ENCODE measurements around the gene RAB11FIP3.
A peak's percentile ranks its signal among the peaks of the same experiment; 100 is the strongest.
"Not testable (repeated sequence)": the region's sequence is repeated elsewhere in the genome, so short reads cannot be mapped to it uniquely, and the experiment has no call there.

Gene RAB11FIP3

DNA sequence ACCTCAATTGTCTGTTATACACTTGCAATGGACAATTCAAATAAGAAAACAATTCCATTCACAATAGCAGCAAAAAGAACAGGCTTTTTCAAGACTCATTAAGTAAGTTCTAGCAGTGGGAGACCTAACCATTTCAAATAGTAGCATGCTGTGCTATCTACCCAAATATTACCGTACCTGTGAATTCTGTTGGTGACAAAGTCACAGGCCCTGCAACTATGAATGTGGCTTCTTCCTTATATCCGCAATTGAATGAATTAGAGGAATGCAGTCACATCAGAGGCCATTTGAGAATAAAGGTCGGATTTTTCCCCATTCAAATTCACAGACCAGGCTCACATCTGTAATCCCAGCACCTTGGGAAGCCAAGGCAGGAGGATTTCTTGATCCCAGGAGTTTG, 29.2 kb upstream of the RAB11FIP3 start:
- no peak for DNase-seq

DNA sequence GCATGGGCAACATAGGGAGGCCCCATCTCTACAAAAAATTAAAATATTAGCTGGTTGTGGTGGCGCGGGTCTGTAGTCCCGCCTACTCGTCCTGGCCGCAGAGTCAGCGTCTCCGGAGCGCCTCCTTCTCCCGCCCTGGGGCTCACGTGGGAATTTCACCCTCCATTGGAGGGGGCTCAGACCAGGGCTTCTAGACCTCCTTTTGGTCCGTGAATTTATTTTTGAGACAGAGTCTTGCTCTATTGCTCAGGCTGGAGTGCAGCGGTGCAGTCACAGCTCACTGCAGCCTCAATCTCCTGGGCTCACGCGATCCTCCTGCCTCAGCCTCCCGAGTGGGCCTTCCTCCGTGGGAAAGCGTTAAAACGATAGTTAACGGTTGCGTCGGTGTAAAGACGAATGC, 28.8 kb upstream of the RAB11FIP3 start:
- peak; percentile 41 for DNase-seq

DNA sequence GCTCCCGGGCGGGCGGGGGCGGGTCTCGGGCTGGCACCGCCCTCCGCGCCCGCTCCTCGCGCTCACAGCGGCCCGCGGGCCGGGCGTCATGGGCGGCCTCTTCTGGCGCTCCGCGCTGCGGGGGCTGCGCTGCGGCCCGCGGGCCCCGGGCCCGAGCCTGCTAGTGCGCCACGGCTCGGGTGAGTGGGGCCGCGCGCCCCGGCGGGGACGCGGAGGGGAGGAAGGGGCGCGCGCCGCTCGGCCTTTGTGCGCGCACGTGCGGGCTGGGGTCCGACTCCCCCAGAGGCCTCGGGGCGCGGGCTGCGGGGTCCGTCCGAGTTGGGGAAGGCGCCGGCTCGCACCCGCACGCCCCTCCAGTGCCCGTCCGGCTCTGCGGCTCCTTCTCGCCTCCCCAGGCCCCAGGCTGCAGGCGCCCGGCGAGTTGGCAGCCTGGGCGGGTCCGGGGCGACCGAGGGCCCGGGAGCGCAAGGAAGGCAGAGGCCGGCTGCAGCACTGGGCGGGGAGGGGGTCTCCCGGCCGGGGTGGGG, 28.3 kb upstream of the RAB11FIP3 start, which contains the start of gene NME4:
Gene NME4 (plus strand): TSS at position 65 of the 527 bp plus-strand sequence. CDS start 24 bp downstream, at position 89.
- DNase-seq: peak; percentile 36

DNA sequence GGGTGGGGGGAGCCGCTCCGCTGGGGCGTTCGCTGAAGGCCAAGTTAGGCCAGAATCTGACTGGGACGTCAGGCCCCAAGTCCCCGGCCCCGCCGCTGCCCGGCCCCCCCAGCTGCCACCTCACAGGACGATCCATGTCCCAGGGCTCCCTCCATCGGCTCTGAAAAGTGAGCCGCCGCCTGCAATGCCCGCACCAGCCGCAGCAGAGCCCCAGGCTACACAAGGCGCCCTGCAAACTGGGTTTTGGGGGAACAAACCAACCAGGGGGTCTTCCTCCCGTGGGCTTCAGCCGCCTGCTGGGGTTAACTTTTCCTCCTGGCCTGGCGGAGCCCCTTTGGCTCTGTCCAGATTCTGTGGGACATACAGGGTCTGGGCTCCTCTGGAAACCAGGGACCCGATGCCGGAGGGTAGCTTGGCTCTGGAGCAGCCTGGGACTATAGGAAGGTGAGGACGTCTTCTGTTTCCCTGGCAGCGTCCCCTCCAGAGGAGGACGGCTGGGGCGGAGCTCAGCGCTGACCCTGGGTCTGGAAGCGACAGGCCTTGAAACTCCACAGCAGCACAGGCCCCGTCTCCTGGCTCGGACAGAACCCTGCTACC, 27.6 kb upstream of the RAB11FIP3 start:
- peak; percentile 41 for DNase-seq

DNA sequence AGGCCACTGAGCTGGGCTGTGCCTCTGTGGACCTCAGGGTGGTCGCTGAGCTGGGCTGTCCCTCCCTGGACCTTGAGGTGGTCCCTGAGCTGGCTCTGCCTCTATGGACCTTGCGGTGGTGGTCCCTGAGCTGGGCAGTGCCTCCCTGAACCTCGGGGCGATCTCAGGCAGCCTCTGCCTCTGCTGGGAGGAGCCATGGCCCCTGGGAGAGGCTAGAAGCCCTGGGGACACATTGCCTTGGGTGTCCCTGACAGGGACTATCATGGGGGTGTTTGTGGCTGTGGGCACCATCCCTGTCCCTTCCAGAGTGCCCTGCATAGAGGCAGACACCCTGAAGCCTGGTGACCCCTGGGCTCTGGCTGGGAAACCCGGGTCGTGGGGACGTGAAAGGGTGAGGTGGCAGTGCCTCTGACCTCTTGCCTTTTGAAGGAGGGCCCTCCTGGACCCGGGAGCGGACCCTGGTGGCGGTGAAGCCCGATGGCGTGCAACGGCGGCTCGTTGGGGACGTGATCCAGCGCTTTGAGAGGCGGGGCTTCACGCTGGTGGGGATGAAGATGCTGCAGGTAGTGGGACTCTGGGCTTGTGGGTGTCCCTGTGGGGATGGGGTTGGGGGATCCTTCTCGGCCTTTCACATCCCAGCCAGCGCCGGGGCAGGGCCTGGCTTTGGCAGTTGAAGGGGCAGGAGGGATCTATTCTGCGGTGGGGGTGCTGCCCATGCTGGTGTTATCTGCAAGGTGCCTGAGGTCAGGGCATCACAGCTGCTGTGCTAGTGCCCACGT, 26.7 kb upstream of the RAB11FIP3 start:
- no peak for DNase-seq

DNA sequence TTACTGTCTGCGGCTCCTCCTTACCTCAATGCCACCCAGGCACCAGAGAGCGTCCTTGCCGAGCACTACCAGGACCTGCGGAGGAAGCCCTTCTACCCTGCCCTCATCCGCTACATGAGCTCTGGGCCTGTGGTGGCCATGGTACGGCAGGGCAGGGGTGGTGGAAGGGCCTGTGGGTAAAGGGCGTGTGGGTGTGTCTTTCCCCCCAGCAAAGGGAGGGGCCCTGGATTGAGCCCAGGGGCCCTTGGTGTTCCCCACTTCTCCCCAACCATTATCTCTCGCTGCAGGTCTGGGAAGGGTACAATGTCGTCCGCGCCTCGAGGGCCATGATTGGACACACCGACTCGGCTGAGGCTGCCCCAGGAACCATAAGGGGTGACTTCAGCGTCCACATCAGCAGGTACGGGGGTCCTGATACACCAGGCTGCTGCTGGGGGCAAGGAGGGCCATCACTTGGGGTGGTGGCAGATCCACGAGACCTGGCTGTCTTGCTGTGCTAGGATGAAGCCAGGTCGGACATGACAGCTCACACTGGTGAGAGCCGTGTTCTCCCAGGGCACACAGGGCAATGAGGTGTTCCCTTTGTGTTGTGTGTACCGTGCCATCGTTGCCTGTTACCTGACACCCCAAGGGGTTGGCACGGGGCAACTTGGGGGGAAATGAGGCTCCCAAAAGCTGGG, 26.0 kb upstream of the RAB11FIP3 start:
- no peak for DNase-seq

DNA sequence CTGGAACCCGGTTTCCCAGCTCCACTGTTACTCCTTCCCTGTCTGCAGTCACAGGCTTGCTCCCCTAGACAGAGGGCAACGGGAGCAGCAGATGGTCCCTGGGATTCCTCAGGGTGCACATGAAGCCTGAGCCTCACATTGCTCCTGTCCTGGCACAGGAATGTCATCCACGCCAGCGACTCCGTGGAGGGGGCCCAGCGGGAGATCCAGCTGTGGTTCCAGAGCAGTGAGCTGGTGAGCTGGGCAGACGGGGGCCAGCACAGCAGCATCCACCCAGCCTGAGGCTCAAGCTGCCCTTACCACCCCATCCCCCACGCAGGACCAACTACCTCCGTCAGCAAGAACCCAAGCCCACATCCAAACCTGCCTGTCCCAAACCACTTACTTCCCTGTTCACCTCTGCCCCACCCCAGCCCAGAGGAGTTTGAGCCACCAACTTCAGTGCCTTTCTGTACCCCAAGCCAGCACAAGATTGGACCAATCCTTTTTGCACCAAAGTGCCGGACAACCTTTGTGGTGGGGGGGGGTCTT, 25.3 kb upstream of the RAB11FIP3 start:
- no peak for DNase-seq

DNA sequence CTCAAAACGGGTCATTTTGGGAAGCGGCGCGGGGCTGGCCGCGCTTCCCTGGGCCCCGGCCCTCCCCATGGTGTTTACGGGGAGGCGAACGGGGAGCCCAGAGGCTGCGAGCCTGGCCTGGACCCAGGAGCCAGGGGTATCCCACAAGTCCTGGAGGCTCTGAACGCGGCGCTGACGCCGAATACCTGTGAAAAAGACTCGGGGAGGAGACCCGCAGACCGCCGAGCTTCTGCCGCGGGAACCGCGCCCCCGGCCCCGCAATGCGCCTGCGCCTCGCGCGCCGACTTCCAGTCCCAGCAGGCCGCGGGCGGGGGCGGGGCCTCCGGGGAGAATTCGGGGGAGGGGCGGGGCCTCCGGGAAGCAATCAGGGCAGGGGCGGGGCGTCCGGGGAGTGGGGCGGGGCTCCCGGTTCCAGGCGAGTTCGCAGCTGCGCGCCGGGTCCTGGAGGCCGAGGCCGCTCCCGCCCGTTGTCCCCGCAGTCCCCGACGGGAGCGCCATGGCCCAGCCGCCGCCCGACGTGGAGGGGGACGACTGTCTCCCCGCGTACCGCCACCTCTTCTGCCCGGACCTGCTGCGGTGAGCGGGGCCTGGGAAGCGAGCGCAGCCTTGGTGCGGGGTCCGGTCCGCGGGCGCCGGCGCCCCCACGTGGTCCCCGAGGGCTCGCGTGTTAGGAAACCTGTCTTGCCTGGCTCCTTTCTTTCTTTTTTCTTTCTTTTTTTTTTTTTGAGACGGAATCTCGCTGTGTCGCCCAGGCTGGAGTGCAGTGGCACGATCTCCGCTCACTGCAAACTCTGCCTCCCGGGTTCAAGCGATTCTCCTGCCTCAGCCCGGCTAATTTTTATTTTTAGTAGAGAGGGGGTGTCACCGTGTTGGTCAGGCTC, 23.7 kb upstream of the RAB11FIP3 start, which contains the start of gene DECR2:
Gene DECR2 (plus strand): TSS at position 418 of the 881 bp plus-strand sequence. CDS start 79 bp downstream, at position 497.
- DNase-seq: peak; percentile 98

DNA sequence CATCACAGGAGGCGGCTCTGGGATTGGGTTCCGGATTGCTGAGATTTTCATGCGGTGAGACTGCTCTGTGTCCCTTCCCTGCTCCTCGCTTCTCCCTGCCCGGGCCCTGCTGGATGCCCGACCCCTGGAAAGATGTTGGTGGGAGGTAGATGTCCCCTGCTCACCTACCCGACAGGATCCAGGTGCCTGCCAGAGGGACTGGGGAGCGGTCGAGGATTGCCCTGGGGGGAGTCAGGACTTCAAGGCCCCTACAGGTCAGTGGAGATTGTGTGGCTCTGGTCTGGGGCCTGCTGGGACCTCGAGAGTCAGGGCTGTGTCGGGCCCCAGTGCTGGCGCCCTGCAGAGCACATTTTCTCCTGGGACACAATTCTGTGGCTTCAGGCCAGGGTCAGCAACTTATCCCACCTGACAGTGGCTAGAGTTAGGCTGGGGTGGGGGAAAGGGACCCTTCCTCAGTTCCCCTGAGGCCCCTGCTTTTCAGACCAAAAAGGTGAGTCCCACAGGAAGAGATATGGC, 20.4 kb upstream of the RAB11FIP3 start:
- no peak for DNase-seq

DNA sequence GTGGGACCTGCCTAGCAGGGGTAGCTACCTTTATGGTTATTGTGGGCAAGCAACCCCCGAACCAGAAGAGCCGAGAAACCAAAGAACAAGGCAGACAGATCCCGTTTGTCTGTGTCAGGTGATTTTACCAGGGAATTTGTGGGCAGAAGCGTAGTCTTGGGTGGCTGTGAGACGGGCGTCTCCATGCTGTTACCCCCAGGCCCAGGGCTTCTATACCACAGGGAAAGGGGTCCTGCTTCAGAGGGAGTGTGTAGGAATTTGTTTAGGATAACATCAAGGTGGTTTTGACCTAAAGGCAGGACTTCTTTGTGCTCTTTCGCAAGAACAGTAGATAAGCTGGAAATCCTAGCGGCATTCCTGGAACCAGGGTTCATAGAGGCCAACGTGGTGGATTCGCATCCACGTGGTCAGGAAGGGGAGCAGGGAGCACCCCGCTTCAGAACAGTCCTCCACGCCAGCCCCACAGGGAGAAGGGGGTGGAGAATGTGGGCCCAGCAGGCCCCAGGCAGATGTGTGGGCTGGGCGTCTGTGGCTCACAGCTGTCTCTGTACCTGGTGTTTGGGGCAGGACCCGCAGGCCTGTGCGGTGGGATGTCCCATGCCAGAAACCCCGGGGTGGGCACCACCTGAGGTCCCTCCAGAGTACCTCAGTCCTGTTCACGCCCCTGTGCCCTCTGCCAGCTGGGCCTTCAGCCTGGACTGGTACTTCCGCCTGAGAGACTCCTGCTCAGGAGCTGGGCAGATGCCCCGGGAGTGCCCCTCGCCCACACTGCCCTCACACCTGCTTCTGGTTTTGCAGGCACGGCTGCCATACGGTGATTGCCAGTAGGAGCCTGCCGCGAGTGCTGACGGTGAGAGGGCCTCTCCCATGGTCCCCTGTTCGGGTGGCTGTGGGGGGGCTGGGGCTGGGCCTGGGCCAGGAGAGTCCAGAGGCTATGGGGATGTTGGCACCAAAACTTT, 19.6 kb upstream of the RAB11FIP3 start:
- DNase-seq: no peak

DNA sequence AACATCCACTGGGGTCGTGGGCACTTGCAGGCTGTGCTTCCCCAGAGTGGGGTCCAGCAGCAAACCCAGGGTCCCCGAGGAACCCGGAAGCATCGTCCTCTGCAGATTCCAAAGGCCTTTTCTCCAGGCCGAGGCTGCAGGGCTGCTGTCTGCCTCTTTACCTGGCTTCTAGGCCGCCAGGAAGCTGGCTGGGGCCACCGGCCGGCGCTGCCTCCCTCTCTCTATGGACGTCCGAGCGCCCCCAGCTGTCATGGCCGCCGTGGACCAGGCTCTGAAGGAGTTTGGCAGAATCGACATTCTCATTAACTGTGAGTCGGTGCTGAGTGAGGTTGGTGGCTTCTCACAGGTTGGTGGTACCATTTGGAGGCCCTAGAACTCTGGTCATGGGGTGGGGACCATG, 18.2 kb upstream of the RAB11FIP3 start:
- no peak for DNase-seq

DNA sequence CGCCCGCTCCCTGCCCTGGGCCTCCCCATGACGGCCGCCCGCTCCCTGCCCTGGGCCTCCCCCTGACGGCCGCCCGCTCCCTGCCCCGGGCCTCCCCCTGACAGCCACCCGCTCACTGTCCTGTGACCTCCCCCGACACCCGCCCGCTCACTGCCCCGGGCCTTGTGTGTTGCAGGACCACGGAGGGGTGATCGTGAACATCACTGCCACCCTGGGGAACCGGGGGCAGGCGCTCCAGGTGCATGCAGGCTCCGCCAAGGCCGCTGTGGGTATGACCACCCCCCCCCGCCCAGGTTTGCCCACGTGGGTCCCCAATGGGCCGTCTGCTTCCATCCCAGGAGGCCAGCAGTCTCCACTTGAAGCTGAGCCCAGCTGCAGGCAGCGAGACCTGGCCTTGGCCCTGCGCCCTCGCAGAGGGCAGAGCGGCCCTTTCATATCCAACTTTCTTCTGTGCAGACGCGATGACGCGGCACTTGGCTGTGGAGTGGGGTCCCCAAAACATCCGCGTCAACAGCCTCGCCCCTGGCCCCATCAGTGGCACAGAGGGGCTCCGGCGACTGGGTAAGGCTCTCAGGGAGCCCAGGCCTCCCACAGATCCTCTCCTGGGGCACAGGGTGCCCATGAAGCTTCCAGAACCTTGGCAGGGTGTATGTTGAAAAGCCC, 14.8 kb upstream of the RAB11FIP3 start:
- DNase-seq: no peak

DNA sequence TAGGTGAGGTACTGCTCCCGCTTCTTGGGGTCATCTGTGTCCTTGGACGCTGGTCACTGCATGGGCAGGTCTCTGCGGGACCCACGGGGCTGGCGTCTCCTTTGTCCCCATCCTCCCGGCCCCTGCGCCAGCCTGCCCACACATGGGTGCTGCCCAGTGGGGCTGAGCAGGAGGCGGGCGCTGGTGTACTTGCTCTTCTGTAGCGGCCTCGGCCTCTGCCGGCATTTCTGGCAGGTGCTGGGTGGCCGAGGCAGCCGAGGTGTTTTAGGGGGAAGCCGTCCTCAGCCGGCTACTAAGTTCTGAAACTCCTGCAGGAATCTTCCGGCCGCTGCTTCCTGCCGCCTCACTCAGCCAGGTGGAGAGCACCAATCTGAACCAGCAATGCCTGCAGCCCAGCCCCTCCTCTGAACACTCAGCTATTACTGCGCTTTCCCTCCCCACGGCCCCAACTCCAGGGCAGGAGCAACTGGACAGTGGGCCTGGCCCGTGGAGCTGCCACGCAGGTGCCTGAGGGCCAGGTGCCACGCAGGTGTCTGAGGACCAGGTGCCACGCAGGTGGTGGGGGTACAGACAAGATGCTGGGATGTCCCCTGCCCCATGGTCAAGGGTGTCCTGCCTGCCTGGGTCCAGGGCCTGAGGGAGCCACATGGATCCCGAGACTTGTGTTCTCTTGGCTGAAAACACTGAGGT, 13.7 kb upstream of the RAB11FIP3 start:
- no peak for DNase-seq

DNA sequence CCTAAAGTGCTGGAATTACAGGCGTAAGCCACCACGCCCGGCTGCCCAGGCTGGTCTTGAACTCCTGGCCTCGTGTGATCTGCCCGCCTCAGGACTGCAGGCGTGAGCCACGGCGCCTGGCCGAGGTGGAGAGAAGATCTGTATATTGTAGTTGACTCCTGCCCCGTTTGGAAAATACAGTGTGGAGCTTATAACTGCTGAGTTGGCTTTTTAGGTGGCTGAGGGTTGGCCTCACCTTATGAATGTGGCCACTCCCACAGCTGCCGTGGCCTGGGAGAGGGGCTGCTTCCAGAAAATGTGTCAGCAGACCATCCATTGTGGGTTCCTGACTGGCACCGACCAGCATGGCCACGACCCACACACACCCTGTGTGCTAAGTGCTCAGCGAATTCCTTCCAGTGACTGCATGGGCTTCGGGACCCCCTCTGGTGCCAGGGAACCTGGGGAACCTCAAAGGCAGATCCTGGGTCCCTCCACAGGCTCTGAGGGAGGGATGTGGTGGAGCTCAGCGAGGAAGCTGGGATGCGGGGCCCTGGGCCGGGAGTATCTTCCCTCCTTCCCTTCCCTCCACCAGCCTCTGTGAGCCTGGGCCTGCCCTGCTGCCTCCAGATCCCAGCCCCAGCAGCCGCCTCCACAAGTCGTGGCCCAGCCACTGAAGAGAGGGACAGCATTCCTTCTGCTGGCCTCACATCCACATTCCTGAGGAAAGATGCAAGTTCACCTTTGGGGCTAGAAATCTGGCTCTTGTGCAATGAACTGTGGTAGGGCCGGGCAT, 10.9 kb upstream of the RAB11FIP3 start:
- DNase-seq: no peak

DNA sequence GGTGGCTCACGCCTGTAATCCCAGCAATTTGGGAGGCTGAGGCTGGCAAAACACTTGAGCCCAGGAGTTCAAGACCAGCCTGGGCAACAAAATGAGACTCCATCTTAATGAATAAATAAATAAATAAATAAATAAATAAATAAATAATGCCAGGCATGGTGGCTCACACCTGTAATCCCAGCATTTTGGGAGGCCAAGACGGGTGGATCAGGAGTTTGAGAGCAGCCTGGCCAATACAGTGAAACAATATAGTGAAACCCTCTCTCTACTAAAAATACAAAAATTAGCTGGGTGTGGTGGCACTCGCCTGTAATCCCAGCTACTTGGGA, 10.3 kb upstream of the RAB11FIP3 start:
- DNase-seq: not testable (repeated sequence)

DNA sequence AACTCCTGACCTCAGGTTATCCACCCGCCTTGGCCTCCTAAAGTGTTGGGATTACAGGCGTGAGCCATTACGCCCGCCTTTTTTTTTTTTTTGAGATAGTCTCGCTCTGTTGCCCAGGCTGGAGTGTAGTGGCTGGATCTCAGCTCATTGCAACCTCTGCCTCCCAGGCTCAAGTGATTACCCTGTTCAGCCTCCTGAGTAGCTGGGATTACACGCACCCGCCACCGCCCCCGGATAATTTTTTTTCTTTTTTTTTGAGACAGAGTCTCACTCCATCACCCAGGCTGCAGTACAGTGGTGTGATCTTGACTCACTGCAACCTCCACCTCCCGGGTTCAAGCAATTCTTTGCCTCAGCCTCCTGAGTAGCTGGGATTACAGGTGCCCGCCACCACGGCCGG, 3.3 kb upstream of the RAB11FIP3 start:
- DNase-seq: not testable (repeated sequence)

DNA sequence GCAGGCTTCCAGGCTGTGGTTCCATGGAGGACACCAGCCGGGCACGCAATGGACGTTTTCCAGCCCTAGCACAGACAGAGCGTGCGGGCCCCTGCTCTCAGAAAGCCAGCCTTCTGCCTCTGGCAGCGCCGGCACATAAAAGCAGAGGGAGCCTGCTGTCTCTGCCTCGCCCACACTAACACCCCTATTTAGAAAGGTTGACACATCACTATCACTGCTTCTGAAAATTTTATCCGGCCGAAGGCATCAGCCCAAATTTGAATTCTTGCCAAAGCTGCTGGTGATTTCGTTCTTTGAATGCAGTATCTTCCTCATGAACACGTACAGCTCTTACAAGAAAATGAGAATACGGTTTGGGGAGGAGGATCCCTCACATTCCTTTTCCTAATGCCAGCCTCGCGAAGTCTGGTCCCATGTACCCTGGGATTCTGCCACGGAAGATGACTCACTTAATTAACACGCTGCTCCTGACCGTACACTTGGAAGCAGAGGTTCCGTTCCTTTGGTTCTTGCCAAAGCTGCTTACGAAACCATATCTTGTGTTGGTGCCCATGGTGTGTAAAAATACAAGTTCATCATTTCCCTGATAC, 1.3 kb upstream of the RAB11FIP3 start:
- peak; percentile 45 for DNase-seq

DNA sequence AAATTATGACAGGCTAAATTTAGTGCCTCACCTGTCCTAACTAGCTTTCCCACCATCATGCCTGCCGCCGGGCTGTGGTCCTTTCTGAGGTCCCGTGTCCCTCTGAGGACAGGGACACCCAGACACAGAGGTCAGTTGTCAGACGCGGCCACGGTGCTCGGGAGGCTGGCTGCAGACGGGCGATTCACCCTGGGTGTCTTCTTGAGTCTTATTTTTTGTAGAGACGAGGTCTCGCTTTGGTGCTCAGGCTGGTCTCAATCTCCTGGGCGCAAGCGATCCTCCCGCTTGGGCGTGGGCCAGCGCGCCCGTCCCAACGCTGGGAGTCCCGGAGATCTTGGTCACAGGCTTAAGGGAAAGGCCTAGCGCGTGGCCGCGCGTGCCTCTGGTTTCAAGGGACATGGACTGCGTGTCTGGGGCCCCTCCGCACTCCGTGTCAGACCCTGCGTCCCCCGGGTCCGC, 797 bp upstream of the RAB11FIP3 start:
- DNase-seq: peak; percentile 12

Measured in suppressor macrophage treated with lipopolysaccharide for 4 hours (primary cell).